ENCODE data around the gene FNDC5.

The FNDC5 gene

DNA sequence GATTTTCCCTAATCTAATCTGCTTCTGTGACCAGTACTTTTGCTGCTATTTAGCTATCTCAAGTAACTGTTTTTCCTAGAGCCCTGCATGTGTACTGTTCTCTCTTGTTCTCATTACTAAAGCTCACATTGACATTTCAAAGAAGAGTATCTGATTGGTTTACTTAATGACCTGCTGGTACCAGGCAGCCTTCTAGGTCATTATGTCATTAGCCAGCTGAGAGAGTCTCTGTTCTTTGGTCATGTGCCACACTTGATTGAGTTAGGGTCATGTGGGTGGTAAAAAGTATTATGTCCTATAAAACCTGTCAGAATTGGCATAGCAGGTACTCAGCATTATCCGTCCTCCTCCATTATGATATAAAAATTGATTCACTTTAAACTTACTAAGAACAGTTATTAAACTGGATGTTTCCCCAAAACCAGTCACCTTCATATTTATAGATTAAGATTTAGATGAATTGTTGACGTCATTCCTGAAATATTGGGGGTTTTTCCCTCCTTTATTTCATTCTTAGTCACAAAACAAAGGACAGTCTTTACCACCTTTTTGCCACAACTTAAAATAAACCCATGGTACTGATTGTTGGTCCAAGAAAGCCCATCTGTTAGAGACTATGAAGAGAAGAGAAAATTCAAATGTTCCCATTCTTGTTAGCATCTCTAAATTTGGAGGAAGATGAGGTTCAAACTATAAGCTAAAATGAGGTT lies 22.2 kb downstream of the FNDC5 start:
- H4K12ac ChIP-seq (ENCODE audit: low read depth, low read length): no peak overlapping the region
- no peak overlapping the region for H4K91ac ChIP-seq (ENCODE audit: low read depth, low read length)
- no peak overlapping the region for H3K9ac ChIP-seq (ENCODE audit: low read length)
- H3K23ac ChIP-seq (ENCODE audit: low read length): no peak overlapping the region
- H2AFZ ChIP-seq (ENCODE audit: insufficient read depth, low read length, poor library complexity): no peak overlapping the region
- H3K4ac ChIP-seq (ENCODE audit: low read depth, low read length): no peak overlapping the region
- no peak overlapping the region for H3K18ac ChIP-seq (ENCODE audit: low read length)
- no peaks in the 10 kb centered on the region for H3K27me3 ChIP-seq (ENCODE audit: insufficient read depth, low read length)
- no peaks in the 10 kb centered on the region for H3K9me3 ChIP-seq (ENCODE audit: insufficient read depth, low read depth, low read length)
- H3K79me1 ChIP-seq (ENCODE audit: low read length): no peaks in the 10 kb centered on the region
- no peak overlapping the region for H2AK5ac ChIP-seq (ENCODE audit: low read length)
- peaks cover 11 to 15% of the 10 kb centered on the region in 2 experiments for H3K36me3 ChIP-seq (ENCODE audit: control insufficient read depth in 1 of 2, insufficient read depth in 2 of 2, low read length in 2 of 2)
- no peak overlapping the region for H2BK120ac ChIP-seq (ENCODE audit: insufficient read depth, low read length, poor library complexity)
- no peak overlapping the region for H3K4me3 ChIP-seq (ENCODE audit: low read depth, low read length)
- no CpG with 5 or more reads among the region's 2 CpGs for WGBS (ENCODE audit: extremely low coverage, insufficient coverage, insufficient read length)
- no peaks in the 10 kb centered on the region for H3K4me1 ChIP-seq (ENCODE audit: control insufficient read depth in 1 of 2, insufficient read depth in 2 of 2, low read length in 2 of 2)
- no peak overlapping the region for H3K27ac ChIP-seq (ENCODE audit: low read depth, low read length)
- no peak overlapping the region for H2BK5ac ChIP-seq (ENCODE audit: low read depth, low read length, poor library complexity)
- no peak overlapping the region for H3K4me2 ChIP-seq (ENCODE audit: low read length)
- H2BK12ac ChIP-seq (ENCODE audit: low read length): no peak overlapping the region
- no peak for DNase-seq
- H3K14ac ChIP-seq (ENCODE audit: low read length): no peak overlapping the region
- no peak overlapping the region for H4K8ac ChIP-seq (ENCODE audit: low read depth, low read length)
- no peaks in the 10 kb centered on the region for H3K79me2 ChIP-seq (ENCODE audit: control insufficient read depth, insufficient read depth, low read length, poor library complexity)

GRCh38 chr1:32831878-32832277 lies 38.8 kb downstream of the FNDC5 start:
- no peak overlapping the region for H2BK12ac ChIP-seq (ENCODE audit: low read length)
- H3K18ac ChIP-seq (ENCODE audit: low read length): no peak overlapping the region
- no peak overlapping the region for H2BK120ac ChIP-seq (ENCODE audit: insufficient read depth, low read length, poor library complexity)
- no peak overlapping the region for H3K4me2 ChIP-seq (ENCODE audit: low read length)
- no peaks in the 10 kb centered on the region for H3K4me1 ChIP-seq (ENCODE audit: control insufficient read depth in 1 of 2, insufficient read depth in 2 of 2, low read length in 2 of 2)
- no peak overlapping the region for H2BK5ac ChIP-seq (ENCODE audit: low read depth, low read length, poor library complexity)
- no peaks in the 10 kb centered on the region for H3K27me3 ChIP-seq (ENCODE audit: insufficient read depth, low read length)
- H3K36me3 ChIP-seq (ENCODE audit: control insufficient read depth in 1 of 2, insufficient read depth in 2 of 2, low read length in 2 of 2): peaks cover 14% of the 10 kb centered on the region in 2 experiments
- H4K8ac ChIP-seq (ENCODE audit: low read depth, low read length): no peak overlapping the region
- no peaks in the 10 kb centered on the region for H3K79me2 ChIP-seq (ENCODE audit: control insufficient read depth, insufficient read depth, low read length, poor library complexity)
- H3K4ac ChIP-seq (ENCODE audit: low read depth, low read length): no peak overlapping the region
- no peak for DNase-seq
- no peaks in the 10 kb centered on the region for H3K79me1 ChIP-seq (ENCODE audit: low read length)
- H3K23ac ChIP-seq (ENCODE audit: low read length): no peak overlapping the region
- H3K9me3 ChIP-seq (ENCODE audit: insufficient read depth, low read depth, low read length): no peaks in the 10 kb centered on the region
- no peak overlapping the region for H2AK5ac ChIP-seq (ENCODE audit: low read length)
- no peak overlapping the region for H2AFZ ChIP-seq (ENCODE audit: insufficient read depth, low read length, poor library complexity)
- H4K91ac ChIP-seq (ENCODE audit: low read depth, low read length): no peak overlapping the region
- no peak overlapping the region for H3K4me3 ChIP-seq (ENCODE audit: low read depth, low read length)
- H3K9ac ChIP-seq (ENCODE audit: low read length): no peak overlapping the region
- no CpG with 5 or more reads among the region's 1 CpG for WGBS (ENCODE audit: extremely low coverage, insufficient coverage, insufficient read length)
- no peak overlapping the region for H3K14ac ChIP-seq (ENCODE audit: low read length)
- no peak overlapping the region for H4K12ac ChIP-seq (ENCODE audit: low read depth, low read length)
- no peak overlapping the region for H3K27ac ChIP-seq (ENCODE audit: low read depth, low read length)

GRCh38 chr1:32830092-32830852 lies 40.4 kb downstream of the FNDC5 start:
- no CpG with 5 or more reads among the region's 6 CpGs for WGBS (ENCODE audit: extremely low coverage, insufficient coverage, insufficient read length)

GRCh38 chr1:32828341-32828740 lies 42.4 kb downstream of the FNDC5 start:
- Histone ChIP-seq H3K79me2 (ENCODE audit: control insufficient read depth, insufficient read depth, low read length, poor library complexity) (no peaks in the 10 kb centered on the region), H2BK120ac (ENCODE audit: insufficient read depth, low read length, poor library complexity) (no peak overlapping the region), H3K27me3 (ENCODE audit: insufficient read depth, low read length) (no peaks in the 10 kb centered on the region), H3K9me3 (ENCODE audit: insufficient read depth, low read depth, low read length) (no peaks in the 10 kb centered on the region), H3K18ac (ENCODE audit: low read length) (no peak overlapping the region), H3K23ac (ENCODE audit: low read length) (no peak overlapping the region), H3K27ac (ENCODE audit: low read depth, low read length) (no peak overlapping the region), H4K8ac (ENCODE audit: low read depth, low read length) (no peak overlapping the region), H3K36me3 (ENCODE audit: control insufficient read depth in 1 of 2, insufficient read depth in 2 of 2, low read length in 2 of 2) (peaks cover 9 to 23% of the 10 kb centered on the region in 2 experiments), H2BK5ac (ENCODE audit: low read depth, low read length, poor library complexity) (no peak overlapping the region), H3K4me2 (ENCODE audit: low read length) (no peak overlapping the region), H3K9ac (ENCODE audit: low read length) (no peak overlapping the region), H2AFZ (ENCODE audit: insufficient read depth, low read length, poor library complexity) (no peak overlapping the region), H3K79me1 (ENCODE audit: low read length) (no peaks in the 10 kb centered on the region), H3K4ac (ENCODE audit: low read depth, low read length) (no peak overlapping the region), H3K4me3 (ENCODE audit: low read depth, low read length) (no peak overlapping the region), H3K4me1 (ENCODE audit: control insufficient read depth in 1 of 2, insufficient read depth in 2 of 2, low read length in 2 of 2) (no peaks in the 10 kb centered on the region), H2BK12ac (ENCODE audit: low read length) (no peak overlapping the region), H3K14ac (ENCODE audit: low read length) (no peak overlapping the region), H4K12ac (ENCODE audit: low read depth, low read length) (no peak overlapping the region), H4K91ac (ENCODE audit: low read depth, low read length) (no peak overlapping the region), H2AK5ac (ENCODE audit: low read length) (no peak overlapping the region)
- WGBS (ENCODE audit: extremely low coverage, insufficient coverage, insufficient read length): no CpG with 5 or more reads among the region's 7 CpGs
- peak in 1 of 2 donors; percentile 30 for DNase-seq

More at GRCh38 chr1:32830092-32830852, 40.4 kb downstream of the FNDC5 start:
- Histone ChIP-seq H4K12ac (ENCODE audit: low read depth, low read length) (no peak overlapping the region), H4K91ac (ENCODE audit: low read depth, low read length) (no peak overlapping the region), H2BK120ac (ENCODE audit: insufficient read depth, low read length, poor library complexity) (no peak overlapping the region), H3K14ac (ENCODE audit: low read length) (no peak overlapping the region), H3K4me1 (ENCODE audit: control insufficient read depth in 1 of 2, insufficient read depth in 2 of 2, low read length in 2 of 2) (no peaks in the 10 kb centered on the region), H3K27ac (ENCODE audit: low read depth, low read length) (no peak overlapping the region), H4K8ac (ENCODE audit: low read depth, low read length) (no peak overlapping the region), H2BK5ac (ENCODE audit: low read depth, low read length, poor library complexity) (no peak overlapping the region), H3K79me1 (ENCODE audit: low read length) (no peaks in the 10 kb centered on the region), H3K18ac (ENCODE audit: low read length) (no peak overlapping the region), H2BK12ac (ENCODE audit: low read length) (no peak overlapping the region), H3K23ac (ENCODE audit: low read length) (no peak overlapping the region), H3K79me2 (ENCODE audit: control insufficient read depth, insufficient read depth, low read length, poor library complexity) (no peaks in the 10 kb centered on the region), H3K4me3 (ENCODE audit: low read depth, low read length) (no peak overlapping the region), H3K4me2 (ENCODE audit: low read length) (no peak overlapping the region), H3K9me3 (ENCODE audit: insufficient read depth, low read depth, low read length) (no peaks in the 10 kb centered on the region), H3K27me3 (ENCODE audit: insufficient read depth, low read length) (no peaks in the 10 kb centered on the region), H3K4ac (ENCODE audit: low read depth, low read length) (no peak overlapping the region), H2AK5ac (ENCODE audit: low read length) (no peak overlapping the region), H2AFZ (ENCODE audit: insufficient read depth, low read length, poor library complexity) (no peak overlapping the region), H3K9ac (ENCODE audit: low read length) (no peak overlapping the region), H3K36me3 (ENCODE audit: control insufficient read depth in 1 of 2, insufficient read depth in 2 of 2, low read length in 2 of 2) (peaks cover 10 to 23% of the 10 kb centered on the region in 2 experiments)
- no peak for DNase-seq
